Heart left ventricle (tissue), 16 donors: ENCODE data around the gene MAT1A. TPM values are rescaled to one million over a fixed set of nuclear protein-coding genes. Genes with fewer than 3 reads are reported as not detected.
A peak's percentile ranks its signal among the peaks of the same experiment; 100 is the strongest.
"Not testable (repeated sequence)": the region's sequence is repeated elsewhere in the genome, so short reads cannot be mapped to it uniquely, and the experiment has no call there.

ENCODE experiments used
- ATAC-seq, 4 donors: fragments of 200-7000 bp; cut with Tn5 transposase; one replicate each; pipeline ENCODE4 v1.9.1; 2020 to 2022; ENCODE audit warnings: moderate library complexity in 4 of 4, mild to moderate bottlenecking in 3 of 4, moderate number of reproducible peaks in 1 of 4
- DNase-seq, 5 donors: peaks; one replicate each; pipeline ENCODE4 v3.0.0-alpha.2; 2020
- H3K27ac ChIP-seq, 12 donors: fragments of 200-600 bp; sonication (generic) in 4 of 12; one replicate each; pipeline versions ENCODE4 v1.5.0 to v1.8.0; 2016 to 2022; ENCODE audit warnings: mild to moderate bottlenecking in 2 of 12
- H3K27me3 ChIP-seq, 9 donors: fragments of 200-600 bp; sonication (generic) in 2 of 9; one replicate each; pipeline versions ENCODE4 v1.5.1 to v1.8.0; 2016 to 2022; ENCODE audit warnings: mild to moderate bottlenecking in 3 of 9
- H3K36me3 ChIP-seq, 9 donors: fragments of 200-600 bp; sonication (generic) in 2 of 9; one replicate each; pipeline versions ENCODE4 v1.5.0 to v1.8.0; 2018 to 2022; ENCODE audit warnings: mild to moderate bottlenecking in 2 of 9
- H3K4me1 ChIP-seq, 12 donors: fragments of 200-600 bp; sonication (generic) in 4 of 12; one replicate each; pipeline versions ENCODE4 v1.5.0 to v1.8.0; 2016 to 2022; ENCODE audit warnings: mild to moderate bottlenecking in 3 of 12
- H3K4me3 ChIP-seq, 12 donors: fragments of 200-600 bp; sonication (generic) in 4 of 12; one replicate each; pipeline versions ENCODE4 v1.5.0 to v1.8.0; 2017 to 2022; ENCODE audit warnings: mild to moderate bottlenecking in 9 of 12, moderate library complexity in 4 of 12
- H3K9me3 ChIP-seq, 12 donors: fragments of 200-600 bp; sonication (generic) in 4 of 12; one replicate each; pipeline versions ENCODE4 v1.5.0 to v1.8.0; 2016 to 2022; ENCODE audit warnings: mild to moderate bottlenecking in 1 of 12
- CTCF ChIP-seq, 12 donors: fragments of 200-600 bp; sonication (generic) in 4 of 12; IDR thresholded peaks; one replicate each; pipeline versions ENCODE4 v1.5.0 to v1.8.0; 2018 to 2022; ENCODE audit warnings: antibody characterized with exemption in 12 of 12, mild to moderate bottlenecking in 5 of 12
- POLR2A ChIP-seq, 2 donors: fragments of 450-650 bp; IDR thresholded peaks; one replicate each; pipeline ENCODE4 v1.6.1; 2017; ENCODE audit warnings: antibody characterized with exemption in 2 of 2, mild to moderate bottlenecking in 2 of 2, moderate library complexity in 2 of 2
- WGBS, 4 donors: extraction: QIAGEN DNeasy Blood & Tissue Kit in 2 of 4; methylation state at CpG; one replicate each; pipeline versions ENCODE4 v1.1.5 to v1.1.7; 2013 to 2018; 5-methylcytosine and 5-hydroxymethylcytosine counted together
- intact Hi-C, 10 donors: fragments of 100-400 bp; cut with DNase I; formaldehyde crosslinking; loops; one replicate each; pipeline versions ENCODE4 v1.11.1 to v1.14.2; 2022
- polyA plus RNA-seq, 2 donors: library from polyadenylated mRNA; stranded (reverse); fragments of 200-250 nt; gene quantifications; one replicate each; pipeline ENCODE4 v1.2.3, GENCODE V29; 2013
- total RNA-seq, 9 donors: library from RNA; depleted of rRNA in 2 of 9; stranded (reverse); fragments of >200 nt in 2 of 9; fragmentation: NEBNext Ultra II Directional in 3 of 9; extraction: Animal tissue kit (Norgen Biotek cat#: 25700) in 3 of 9; gene quantifications; one replicate each; pipeline versions ENCODE4 v1.1.0 to v1.2.4, GENCODE V29; 2016 to 2023
- donor health status: ischemic (EF 13 %, LVEDD 7.1; RV severe dilation, severe dysfunction).
- donor health status: healthy with polysubstance abuse.
- donor health status: DM: no; HTN: yes; CAD: no.
- donor health status: DM: no; HTN: no; CAD: no.
- donor health status: ischemic (EF 25% LVEDD 6.9; RV normal size, moderate dysfunction).
- donor health status: ischemic (EF 25% LVEDD 5.7; RV mildly dilated, moderate dysfunction).
- donor health status: healthy.
- donor health status: DM: yes; HTN: yes; CAD: no.
- donor health status: ischemic (EF 35%, LVEDD 5.7; RV mildly dilated, moderate dysfunction).
- donor health status: nonischemic (EF 11% LVEDD 7.7; RV severe dilation, severe dysfunction).
- donor health status: DM: yes; HTN: yes; CAD: no.
- donor health status: PGD.
- donor health status: ischemic (EF 29% LVEDD 5.4; RV normal size, mild dysfunction).
- donor health status: nonischemic (EF 23%, LVEDD 6.1; RV moderate dilation, normal function).

Gene MAT1A
- total and polyA plus RNA-seq, 11 donors = 0.07 to 1.1 (median 0.46) TPM; not detected in 7

GRCh38 chr10:80259405-80259871, 30.0 kb downstream of the MAT1A start:
- Histone ChIP-seq H3K9me3 (peaks cover 0 to 4% (median 0%) of the 10 kb centered on the region in 12 donors), H3K27me3 (peaks cover 0 to 7% (median 0%) of the 10 kb centered on the region in 9 donors), H3K27ac (no peak overlapping the region), H3K36me3 (no peaks in the 10 kb centered on the region), H3K4me1 (no peaks in the 10 kb centered on the region), H3K4me3 (no peak overlapping the region)
- ATAC-seq (no peak), DNase-seq (no peak)
- TF ChIP-seq CTCF (IDR thresholded peaks at IDR 0.05) (no peak), POLR2A (IDR thresholded peaks at IDR 0.05) (no peak)
- WGBS, 4 donors = 87 to 97% (median 91%) methylated on average over 5 to 6 of the region's 6 CpGs
- intact Hi-C loops = no loop called here

DNA sequence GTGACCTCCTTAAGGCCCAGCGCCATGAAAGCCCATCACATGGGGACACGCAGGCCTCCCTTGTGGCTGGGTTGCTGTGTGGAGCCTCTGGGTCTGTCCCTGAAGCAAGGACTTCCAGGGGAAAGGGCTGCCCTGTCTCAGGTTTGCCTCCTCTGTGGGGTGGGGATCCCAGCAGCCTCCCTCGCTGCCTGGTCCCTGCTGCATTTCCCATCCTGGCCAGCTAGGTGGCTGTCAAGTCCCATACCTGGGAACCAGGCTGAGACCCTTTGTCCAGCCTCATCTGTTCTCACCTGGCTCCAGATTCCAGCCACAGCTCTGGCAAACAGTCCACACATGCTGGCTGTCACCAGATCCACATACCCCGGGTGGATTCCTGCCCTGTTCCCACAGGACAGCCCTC, 32.7 kb downstream of the MAT1A start:
- H3K27me3 ChIP-seq, H3K4me3 ChIP-seq, DNase-seq, H3K36me3 ChIP-seq, intact Hi-C loops, H3K27ac ChIP-seq, H3K4me1 ChIP-seq, H3K9me3 ChIP-seq: not testable (repeated sequence)
- TF ChIP-seq CTCF (IDR thresholded peaks at IDR 0.05) = peak in 7 of 12 donors; percentile 3 to 33 (median 14)
- 41 to 49% (median 48%) methylated on average over 4 of the region's 4 CpGs for WGBS, 4 donors
- ATAC-seq = peak in 1 of 4 donors; percentile 45

DNA sequence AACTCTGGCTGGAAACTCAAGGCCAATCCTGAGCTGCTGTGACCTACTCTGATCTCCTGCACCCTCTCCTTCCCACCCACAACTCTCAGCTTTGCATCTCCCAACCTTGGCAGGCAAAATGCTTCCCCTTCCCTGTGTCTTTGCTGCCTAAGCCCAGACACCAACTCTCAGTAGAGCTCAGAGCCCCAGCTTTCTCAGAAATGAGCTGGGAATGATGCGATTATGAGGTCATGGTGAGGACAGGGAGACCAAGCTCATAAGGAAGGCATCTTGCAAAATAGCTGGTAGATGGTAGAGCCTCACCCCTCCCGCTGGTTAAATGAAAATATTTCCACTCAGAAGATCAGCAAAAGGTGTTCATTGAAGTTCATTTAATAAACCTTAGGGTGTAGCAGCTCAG, 34.7 kb downstream of the MAT1A start:
- H3K36me3 ChIP-seq, H3K27me3 ChIP-seq, DNase-seq, ATAC-seq, H3K4me3 ChIP-seq, H3K9me3 ChIP-seq, H3K27ac ChIP-seq, H3K4me1 ChIP-seq: not testable (repeated sequence)
- intact Hi-C loops = loop anchor here in 1 of 10 donors (5.0 kb wide), 1 partner anchor 692 kb away; the partner anchor contains the start of gene SFTPA2
- no CpG with 5 or more reads among the region's 2 CpGs for WGBS, 4 donors

DNA sequence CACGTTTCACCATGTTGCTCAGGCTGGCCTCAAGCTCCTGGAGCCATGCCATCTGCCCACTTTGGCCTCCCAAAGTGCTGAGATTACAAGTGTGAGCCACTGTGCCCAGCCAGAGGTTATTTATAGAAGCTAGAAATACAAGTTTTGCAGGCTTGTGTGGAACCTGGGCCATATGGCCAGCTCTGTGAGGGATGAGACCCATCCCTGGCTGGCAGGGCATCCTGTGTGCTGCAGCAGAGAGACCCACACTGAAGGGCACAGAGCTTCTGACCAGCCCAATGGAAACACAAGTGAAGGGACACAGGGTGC, 35.5 kb downstream of the MAT1A start:
- not testable (repeated sequence) for H3K4me1 ChIP-seq, DNase-seq, H3K9me3 ChIP-seq, H3K27ac ChIP-seq, H3K4me3 ChIP-seq, H3K36me3 ChIP-seq, H3K27me3 ChIP-seq
- WGBS, 4 donors = 27 to 53% (median 43%) methylated on average over 1 of the region's 1 CpG
- ATAC-seq = peak; percentile 22 to 58 (median 46)
- intact Hi-C loops = loop anchor here in 1 of 10 donors (5.0 kb wide), 1 partner anchor 692 kb away; the partner anchor contains the start of gene SFTPA2

DNA sequence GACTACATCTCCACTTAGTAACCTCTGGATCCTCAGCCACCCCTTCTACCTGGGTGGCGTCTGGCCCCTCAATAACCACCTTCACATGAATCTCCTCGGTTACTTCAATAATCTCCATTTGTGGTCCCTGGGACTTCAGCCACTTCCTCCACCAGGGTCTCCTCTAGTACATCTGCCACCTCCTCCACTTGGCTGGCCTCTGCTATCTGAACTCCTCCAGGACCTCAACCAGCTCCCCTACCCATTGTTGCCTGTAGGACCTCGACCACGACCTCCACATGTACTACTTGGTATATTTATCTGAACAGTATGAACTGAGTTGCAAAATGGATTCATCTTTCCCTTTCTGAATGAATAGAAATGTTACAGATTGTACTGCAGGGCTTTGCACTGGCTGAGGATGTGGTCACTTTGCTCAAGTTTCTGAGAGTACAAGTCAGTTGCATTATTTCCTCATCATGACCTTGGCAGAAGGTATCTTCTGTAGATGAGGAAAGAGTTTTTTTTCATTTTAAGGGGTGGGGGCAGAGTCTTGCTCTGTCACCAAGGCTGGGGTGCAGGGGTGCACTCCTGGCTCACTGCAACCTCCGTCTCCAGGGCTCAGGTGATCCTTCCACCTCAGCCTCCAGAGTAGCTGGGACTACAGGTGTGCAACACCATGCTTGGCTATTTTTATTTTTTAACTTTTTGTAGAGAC, 36.0 kb downstream of the MAT1A start:
- no peak overlapping the region for H3K4me3 ChIP-seq
- 68 to 82% (median 77%) methylated on average over 5 of the region's 5 CpGs for WGBS, 4 donors
- H3K9me3 ChIP-seq = no peaks in the 10 kb centered on the region
- H3K36me3 ChIP-seq = no peaks in the 10 kb centered on the region
- H3K27me3 ChIP-seq = no peaks in the 10 kb centered on the region
- TF ChIP-seq POLR2A (IDR thresholded peaks at IDR 0.05) (no peak), CTCF (IDR thresholded peaks at IDR 0.05) (no peak)
- DNase-seq (no peak), ATAC-seq (peak in 1 of 4 donors; percentile 3)
- H3K4me1 ChIP-seq = peaks cover 0 to 8% (median 0%) of the 10 kb centered on the region in 12 donors
- no peak overlapping the region for H3K27ac ChIP-seq
- intact Hi-C loops = loop anchor here in 1 of 10 donors (5.0 kb wide), 1 partner anchor 691 kb away; the partner anchor contains the start of gene SFTPA2
